Measurements from ENCODE around the gene ZRANB3.

The ZRANB3 gene

DNA sequence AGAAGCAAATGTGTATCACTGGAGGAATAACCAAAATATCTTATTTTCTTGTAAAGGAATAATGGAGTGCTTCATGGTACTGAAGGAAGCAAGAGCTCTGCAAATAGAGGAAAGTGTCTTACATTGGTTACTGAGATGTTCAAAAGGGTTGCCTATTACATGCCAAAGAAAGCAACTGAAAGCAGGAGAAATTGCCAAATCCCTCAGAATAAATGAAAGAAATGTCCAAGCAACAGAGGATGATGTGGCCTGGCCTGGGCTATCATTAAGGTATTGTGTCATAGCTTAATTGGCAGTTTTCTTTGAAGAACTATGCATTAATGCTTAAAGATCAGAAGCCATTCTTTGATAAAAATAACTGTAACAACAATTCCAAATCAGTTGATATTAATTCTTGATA is 305.2 kb downstream of the ZRANB3 start:
- no peak overlapping the region for H3K4me3 ChIP-seq (ENCODE audit: low read length in 2 of 2)
- no peaks in the 10 kb centered on the region for H3K27me3 ChIP-seq (ENCODE audit: control insufficient read depth in 3 of 3, insufficient read depth in 3 of 3, low read depth in 1 of 3, low read length in 3 of 3)
- no peak overlapping the region for H2AFZ ChIP-seq (ENCODE audit: low read length)
- no peaks in the 10 kb centered on the region for H3K4me1 ChIP-seq (ENCODE audit: control insufficient read depth in 2 of 2, insufficient read depth in 1 of 2, low read depth in 1 of 2, low read length in 2 of 2)
- no peak overlapping the region for H2BK5ac ChIP-seq (ENCODE audit: low read length)
- no peak overlapping the region for H4K91ac ChIP-seq (ENCODE audit: low read depth, low read length, poor library complexity)
- H3K4ac ChIP-seq (ENCODE audit: low read length) = no peak overlapping the region
- no peak overlapping the region for H3K23ac ChIP-seq (ENCODE audit: low read depth, low read length, poor library complexity)
- no peak overlapping the region for H3K27ac ChIP-seq (replicated peaks; ENCODE audit: low read length)
- no peak overlapping the region for H3K14ac ChIP-seq (ENCODE audit: low read length)
- no peak overlapping the region for H2BK12ac ChIP-seq (ENCODE audit: low read length)
- no peak overlapping the region for H2AK5ac ChIP-seq (ENCODE audit: low read depth, low read length)
- no peak overlapping the region for H4K8ac ChIP-seq (ENCODE audit: low read depth, low read length)
- no peak for DNase-seq (ENCODE audit: low spot score)
- no peak overlapping the region for H3K9ac ChIP-seq (ENCODE audit: low read depth, low read length, poor library complexity)
- no peak overlapping the region for H2BK15ac ChIP-seq (ENCODE audit: low read length)
- H3K4me2 ChIP-seq (ENCODE audit: insufficient read depth, low read length, poor library complexity, severe bottlenecking) = no peak overlapping the region
- no peaks in the 10 kb centered on the region for H3K79me1 ChIP-seq (ENCODE audit: low read depth, low read length)
- H3K9me3 ChIP-seq (replicated peaks in 1 of 2; ENCODE audit: control insufficient read depth in 2 of 2, insufficient read depth in 1 of 2, low read depth in 1 of 2, low read length in 2 of 2) = peaks cover 0 to 3% of the 10 kb centered on the region in 2 donors
- H3K36me3 ChIP-seq (replicated peaks in 1 of 2; ENCODE audit: control insufficient read depth in 2 of 2, insufficient read depth in 2 of 2, low read length in 2 of 2) = peaks cover 4 to 12% of the 10 kb centered on the region in 2 donors
- no peak overlapping the region for H3K18ac ChIP-seq (ENCODE audit: low read length)
- H2BK120ac ChIP-seq (ENCODE audit: low read depth, low read length) = no peak overlapping the region

GRCh38 chr2:135219226-135219625 is 311.8 kb downstream of the ZRANB3 start:
- no peak for DNase-seq (ENCODE audit: low spot score)
- H2AFZ ChIP-seq (ENCODE audit: low read length) = no peak overlapping the region
- no peaks in the 10 kb centered on the region for H3K27me3 ChIP-seq (ENCODE audit: control insufficient read depth in 3 of 3, insufficient read depth in 3 of 3, low read depth in 1 of 3, low read length in 3 of 3)
- no peaks in the 10 kb centered on the region for H3K79me1 ChIP-seq (ENCODE audit: low read depth, low read length)
- no peak overlapping the region for H4K91ac ChIP-seq (ENCODE audit: low read depth, low read length, poor library complexity)
- no peak overlapping the region for H3K14ac ChIP-seq (ENCODE audit: low read length)
- no peak overlapping the region for H3K9ac ChIP-seq (ENCODE audit: low read depth, low read length, poor library complexity)
- no peak overlapping the region for H3K23ac ChIP-seq (ENCODE audit: low read depth, low read length, poor library complexity)
- H3K9me3 ChIP-seq (replicated peaks in 1 of 2; ENCODE audit: control insufficient read depth in 2 of 2, insufficient read depth in 1 of 2, low read depth in 1 of 2, low read length in 2 of 2) = no peaks in the 10 kb centered on the region
- no peak overlapping the region for H2BK15ac ChIP-seq (ENCODE audit: low read length)
- no peak overlapping the region for H3K27ac ChIP-seq (replicated peaks; ENCODE audit: low read length)
- H4K8ac ChIP-seq (ENCODE audit: low read depth, low read length) = no peak overlapping the region
- no peak overlapping the region for H3K4me2 ChIP-seq (ENCODE audit: insufficient read depth, low read length, poor library complexity, severe bottlenecking)
- no peak overlapping the region for H2AK5ac ChIP-seq (ENCODE audit: low read depth, low read length)
- H3K18ac ChIP-seq (ENCODE audit: low read length) = no peak overlapping the region
- H3K36me3 ChIP-seq (replicated peaks in 1 of 2; ENCODE audit: control insufficient read depth in 2 of 2, insufficient read depth in 2 of 2, low read length in 2 of 2) = peaks cover 0 to 6% of the 10 kb centered on the region in 2 donors
- H2BK120ac ChIP-seq (ENCODE audit: low read depth, low read length) = no peak overlapping the region
- no peak overlapping the region for H3K4ac ChIP-seq (ENCODE audit: low read length)
- no peak overlapping the region for H2BK12ac ChIP-seq (ENCODE audit: low read length)
- H3K4me1 ChIP-seq (ENCODE audit: control insufficient read depth in 2 of 2, insufficient read depth in 1 of 2, low read depth in 1 of 2, low read length in 2 of 2) = no peaks in the 10 kb centered on the region
- H3K4me3 ChIP-seq (ENCODE audit: low read length in 2 of 2) = no peak overlapping the region
- WGBS, 2 donors (ENCODE audit: extremely low coverage in 2 of 2, insufficient read length in 2 of 2, insufficient replicate concordance in 1 of 2) = no CpG with 5 or more reads among the region's 1 CpG
- H2BK5ac ChIP-seq (ENCODE audit: low read length) = no peak overlapping the region

GRCh38 chr2:135218426-135218825 is 312.6 kb downstream of the ZRANB3 start:
- Histone ChIP-seq H2BK120ac (ENCODE audit: low read depth, low read length) (no peak overlapping the region), H3K14ac (ENCODE audit: low read length) (no peak overlapping the region), H3K27ac (replicated peaks; ENCODE audit: low read length) (no peak overlapping the region), H3K23ac (ENCODE audit: low read depth, low read length, poor library complexity) (no peak overlapping the region), H3K4me2 (ENCODE audit: insufficient read depth, low read length, poor library complexity, severe bottlenecking) (no peak overlapping the region), H3K4me3 (ENCODE audit: low read length in 2 of 2) (no peak overlapping the region), H2AFZ (ENCODE audit: low read length) (no peak overlapping the region), H3K79me1 (ENCODE audit: low read depth, low read length) (no peaks in the 10 kb centered on the region), H3K36me3 (replicated peaks in 1 of 2; ENCODE audit: control insufficient read depth in 2 of 2, insufficient read depth in 2 of 2, low read length in 2 of 2) (peaks cover 0 to 6% of the 10 kb centered on the region in 2 donors), H2BK5ac (ENCODE audit: low read length) (no peak overlapping the region), H3K4ac (ENCODE audit: low read length) (no peak overlapping the region), H3K18ac (ENCODE audit: low read length) (no peak overlapping the region), H3K9me3 (replicated peaks in 1 of 2; ENCODE audit: control insufficient read depth in 2 of 2, insufficient read depth in 1 of 2, low read depth in 1 of 2, low read length in 2 of 2) (no peaks in the 10 kb centered on the region), H3K27me3 (ENCODE audit: control insufficient read depth in 3 of 3, insufficient read depth in 3 of 3, low read depth in 1 of 3, low read length in 3 of 3) (no peaks in the 10 kb centered on the region), H3K9ac (ENCODE audit: low read depth, low read length, poor library complexity) (no peak overlapping the region), H2BK12ac (ENCODE audit: low read length) (no peak overlapping the region), H3K4me1 (ENCODE audit: control insufficient read depth in 2 of 2, insufficient read depth in 1 of 2, low read depth in 1 of 2, low read length in 2 of 2) (no peaks in the 10 kb centered on the region), H2AK5ac (ENCODE audit: low read depth, low read length) (no peak overlapping the region), H4K8ac (ENCODE audit: low read depth, low read length) (no peak overlapping the region), H2BK15ac (ENCODE audit: low read length) (no peak overlapping the region), H4K91ac (ENCODE audit: low read depth, low read length, poor library complexity) (no peak overlapping the region)
- DNase-seq (ENCODE audit: low spot score) = no peak
- no CpG with 5 or more reads among the region's 2 CpGs for WGBS, 2 donors (ENCODE audit: extremely low coverage in 2 of 2, insufficient read length in 2 of 2, insufficient replicate concordance in 1 of 2)

DNA sequence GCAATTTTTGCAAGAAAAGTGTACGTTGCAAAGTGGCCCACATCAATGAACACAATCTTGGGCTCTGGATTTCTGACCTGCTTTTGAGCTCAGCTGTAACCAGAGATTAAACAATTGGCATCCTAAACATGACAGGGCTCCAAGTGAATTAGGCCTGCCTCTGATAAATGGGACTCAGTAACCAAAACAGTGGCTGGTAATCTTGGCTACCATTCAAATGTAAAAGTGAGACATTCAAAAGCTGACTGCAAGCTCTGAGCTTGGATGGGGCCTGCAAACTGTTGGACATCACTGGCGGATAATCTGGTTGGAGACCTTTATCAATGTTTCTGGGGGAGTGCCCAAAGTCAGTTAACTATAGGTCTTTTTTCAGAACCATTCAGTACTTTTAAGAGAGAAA is 318.3 kb downstream of the ZRANB3 start:
- Histone ChIP-seq H2AK5ac (ENCODE audit: low read depth, low read length) (no peak overlapping the region), H3K23ac (ENCODE audit: low read depth, low read length, poor library complexity) (no peak overlapping the region), H4K91ac (ENCODE audit: low read depth, low read length, poor library complexity) (no peak overlapping the region), H4K8ac (ENCODE audit: low read depth, low read length) (no peak overlapping the region), H2AFZ (ENCODE audit: low read length) (no peak overlapping the region), H2BK5ac (ENCODE audit: low read length) (no peak overlapping the region), H3K79me1 (ENCODE audit: low read depth, low read length) (no peaks in the 10 kb centered on the region), H2BK15ac (ENCODE audit: low read length) (no peak overlapping the region), H3K14ac (ENCODE audit: low read length) (no peak overlapping the region), H3K4ac (ENCODE audit: low read length) (no peak overlapping the region), H2BK12ac (ENCODE audit: low read length) (no peak overlapping the region), H3K4me2 (ENCODE audit: insufficient read depth, low read length, poor library complexity, severe bottlenecking) (no peak overlapping the region), H3K27ac (replicated peaks; ENCODE audit: low read length) (no peak overlapping the region), H3K9ac (ENCODE audit: low read depth, low read length, poor library complexity) (no peak overlapping the region), H2BK120ac (ENCODE audit: low read depth, low read length) (no peak overlapping the region), H3K36me3 (replicated peaks in 1 of 2; ENCODE audit: control insufficient read depth in 2 of 2, insufficient read depth in 2 of 2, low read length in 2 of 2) (peaks cover 0 to 6% of the 10 kb centered on the region in 2 donors), H3K27me3 (ENCODE audit: control insufficient read depth in 3 of 3, insufficient read depth in 3 of 3, low read depth in 1 of 3, low read length in 3 of 3) (no peaks in the 10 kb centered on the region), H3K18ac (ENCODE audit: low read length) (no peak overlapping the region), H3K4me3 (ENCODE audit: low read length in 2 of 2) (no peak overlapping the region), H3K9me3 (replicated peaks in 1 of 2; ENCODE audit: control insufficient read depth in 2 of 2, insufficient read depth in 1 of 2, low read depth in 1 of 2, low read length in 2 of 2) (no peaks in the 10 kb centered on the region), H3K4me1 (ENCODE audit: control insufficient read depth in 2 of 2, insufficient read depth in 1 of 2, low read depth in 1 of 2, low read length in 2 of 2) (peaks cover 0 to 6% of the 10 kb centered on the region in 2 donors)
- no CpG with 5 or more reads among the region's 2 CpGs for WGBS, 2 donors (ENCODE audit: extremely low coverage in 2 of 2, insufficient read length in 2 of 2, insufficient replicate concordance in 1 of 2)
- DNase-seq (ENCODE audit: low spot score) = no peak
